Colonic mucosa (tissue), 4 donors: ENCODE results near the gene MNAT1. TPM values are rescaled to one million over a fixed set of nuclear protein-coding genes. Genes with fewer than 3 reads are reported as not detected.

ENCODE experiments used
- DNase-seq: peaks from one replicate; pipeline ENCODE4 v3.0.0-alpha.2; 2020
- H3K27ac ChIP-seq: fragments of 200-600 bp; one replicate; pipeline ENCODE4 v1.8.0; 2021
- H3K27me3 ChIP-seq: fragments of 200-600 bp; one replicate; pipeline ENCODE4 v1.8.0; 2021
- H3K36me3 ChIP-seq: fragments of 200-600 bp; one replicate; pipeline ENCODE4 v1.8.0; 2021
- H3K4me1 ChIP-seq: fragments of 200-600 bp; one replicate; pipeline ENCODE4 v1.8.0; 2021; ENCODE audit warnings: mild to moderate bottlenecking
- H3K4me3 ChIP-seq: fragments of 200-600 bp; one replicate; pipeline ENCODE4 v1.8.0; 2021
- H3K9ac ChIP-seq, 2 donors: one replicate each; pipeline ENCODE4 v1.7.0; 2013; ENCODE audit warnings: control low read depth in 2 of 2, low read depth in 2 of 2, low read length in 2 of 2
- H3K9me3 ChIP-seq: fragments of 200-600 bp; one replicate; pipeline ENCODE4 v1.8.0; 2021
- CTCF ChIP-seq: fragments of 200-600 bp; IDR thresholded peaks from one replicate; pipeline ENCODE4 v1.8.0; 2022; ENCODE audit warnings: antibody characterized with exemption, mild to moderate bottlenecking
- intact Hi-C: fragments of 100-400 bp; cut with DNase I; formaldehyde crosslinking; loops from one replicate; pipeline ENCODE4 v1.14.1; 2022
- total RNA-seq, 2 donors: library from RNA; stranded (reverse); fragmentation: NEBNext Ultra II Directional in 1 of 2; extraction: Animal tissue kit (Norgen Biotek cat#: 25700) in 1 of 2; gene quantifications; one replicate each; pipeline ENCODE4 v1.2.1, GENCODE V29; 2021
- donor health status: healthy.
- donor health status: DM: no; HTN: no; CAD: no.
- donor health status: DM: no; HTN: no; CAD: no.

The MNAT1 gene
- total RNA-seq, 2 donors from 2014 or later = 14.5 to 15.4 TPM

GRCh38 chr14:60951776-60952435, 217.3 kb downstream of the MNAT1 start:
- no peak for DNase-seq
- Histone ChIP-seq H3K36me3 (no peaks in the 10 kb centered on the region), H3K4me3 (no peak overlapping the region), H3K9me3 (no peaks in the 10 kb centered on the region), H3K27ac (no peak overlapping the region), H3K4me1 (no peaks in the 10 kb centered on the region), H3K9ac (no peak overlapping the region), H3K27me3 (no peaks in the 10 kb centered on the region)
- TF ChIP-seq CTCF = no peak
- intact Hi-C loops = no loop called here

- H3K4me3 ChIP-seq = no peak overlapping the region
- no peak for TF ChIP-seq CTCF
- no peak overlapping the region for H3K9ac ChIP-seq
- no peaks in the 10 kb centered on the region for H3K4me1 ChIP-seq
- H3K36me3 ChIP-seq = no peaks in the 10 kb centered on the region
- intact Hi-C loops = no loop called here
- DNase-seq = no peak
- H3K27me3 ChIP-seq = no peaks in the 10 kb centered on the region
- H3K27ac ChIP-seq = no peak overlapping the region
- no peaks in the 10 kb centered on the region for H3K9me3 ChIP-seq
Measured at GRCh38 chr14:60956202-60956601, 221.6 kb downstream of the MNAT1 start.

- intact Hi-C loops = no loop called here
- Histone ChIP-seq H3K27ac (no peak overlapping the region), H3K27me3 (no peaks in the 10 kb centered on the region), H3K9me3 (no peaks in the 10 kb centered on the region), H3K36me3 (no peaks in the 10 kb centered on the region), H3K9ac (no peak overlapping the region), H3K4me3 (no peak overlapping the region), H3K4me1 (no peaks in the 10 kb centered on the region)
- DNase-seq = no peak
- no peak for TF ChIP-seq CTCF
Measured at GRCh38 chr14:60956632-60957031, 222.1 kb downstream of the MNAT1 start.

GRCh38 chr14:60958146-60958545, 223.6 kb downstream of the MNAT1 start:
- no peak for DNase-seq

GRCh38 chr14:60963761-60964160, 229.2 kb downstream of the MNAT1 start:
- TF ChIP-seq CTCF = no peak
- Histone ChIP-seq H3K9ac (no peak overlapping the region), H3K9me3 (no peaks in the 10 kb centered on the region), H3K4me3 (no peak overlapping the region), H3K27me3 (no peaks in the 10 kb centered on the region), H3K27ac (no peak overlapping the region), H3K4me1 (no peaks in the 10 kb centered on the region), H3K36me3 (no peaks in the 10 kb centered on the region)
- DNase-seq = no peak
- intact Hi-C loops = no loop called here

More at GRCh38 chr14:60958146-60958545, 223.6 kb downstream of the MNAT1 start:
- no peak overlapping the region for H3K4me3 ChIP-seq
- no peaks in the 10 kb centered on the region for H3K36me3 ChIP-seq
- no peak for TF ChIP-seq CTCF
- H3K9me3 ChIP-seq = no peaks in the 10 kb centered on the region
- H3K27ac ChIP-seq = no peak overlapping the region
- H3K4me1 ChIP-seq = no peaks in the 10 kb centered on the region
- H3K9ac ChIP-seq = no peak overlapping the region
- no peaks in the 10 kb centered on the region for H3K27me3 ChIP-seq
- intact Hi-C loops = no loop called here
